Measurements from ENCODE around the gene TAB2. TPM values are rescaled to one million over a fixed set of nuclear protein-coding genes. Genes with fewer than 3 reads are reported as not detected.

The TAB2 gene
- total RNA-seq, 1 donor from 2014 or later: 25.1 TPM

GRCh38 chr6:149305372-149305771 lies 12.1 kb upstream of the TAB2 start:
- no peaks in the 10 kb centered on the region for H3K9me3 ChIP-seq (ENCODE audit: control insufficient read depth in 3 of 3, low read length in 3 of 3)
- H3K4me1 ChIP-seq (ENCODE audit: control insufficient read depth in 3 of 3, insufficient read depth in 3 of 3, low read length in 3 of 3): no peaks in the 10 kb centered on the region
- no peaks in the 10 kb centered on the region for H3K36me3 ChIP-seq (ENCODE audit: control insufficient read depth in 3 of 3, insufficient read depth in 3 of 3, low read length in 3 of 3)
- H3K4me3 ChIP-seq (ENCODE audit: low read length in 3 of 3): no peak overlapping the region
- no peaks in the 10 kb centered on the region for H3K27me3 ChIP-seq (ENCODE audit: control insufficient read depth in 3 of 3, insufficient read depth in 3 of 3, low read length in 3 of 3)
- no peak overlapping the region for H3K9ac ChIP-seq (ENCODE audit: low read depth in 1 of 3, low read length in 3 of 3)
- H3K27ac ChIP-seq (ENCODE audit: low read depth, low read length): no peak overlapping the region

GRCh38 chr6:149306967-149307366 lies 10.5 kb upstream of the TAB2 start:
- Histone ChIP-seq H3K9ac (ENCODE audit: low read depth in 1 of 3, low read length in 3 of 3) (no peak overlapping the region), H3K27ac (ENCODE audit: low read depth, low read length) (no peak overlapping the region), H3K9me3 (ENCODE audit: control insufficient read depth in 3 of 3, low read length in 3 of 3) (no peaks in the 10 kb centered on the region), H3K4me1 (ENCODE audit: control insufficient read depth in 3 of 3, insufficient read depth in 3 of 3, low read length in 3 of 3) (no peaks in the 10 kb centered on the region), H3K36me3 (ENCODE audit: control insufficient read depth in 3 of 3, insufficient read depth in 3 of 3, low read length in 3 of 3) (no peaks in the 10 kb centered on the region), H3K4me3 (ENCODE audit: low read length in 3 of 3) (no peak overlapping the region), H3K27me3 (ENCODE audit: control insufficient read depth in 3 of 3, insufficient read depth in 3 of 3, low read length in 3 of 3) (no peaks in the 10 kb centered on the region)

- peaks cover 0 to 3% (median 2%) of the 10 kb centered on the region in 3 donors for H3K27me3 ChIP-seq (ENCODE audit: control insufficient read depth in 3 of 3, insufficient read depth in 3 of 3, low read length in 3 of 3)
- H3K4me3 ChIP-seq (ENCODE audit: low read length in 3 of 3): no peak overlapping the region
- no peak overlapping the region for H3K27ac ChIP-seq (ENCODE audit: low read depth, low read length)
- no peaks in the 10 kb centered on the region for H3K36me3 ChIP-seq (ENCODE audit: control insufficient read depth in 3 of 3, insufficient read depth in 3 of 3, low read length in 3 of 3)
- no peaks in the 10 kb centered on the region for H3K4me1 ChIP-seq (ENCODE audit: control insufficient read depth in 3 of 3, insufficient read depth in 3 of 3, low read length in 3 of 3)
- no peaks in the 10 kb centered on the region for H3K9me3 ChIP-seq (ENCODE audit: control insufficient read depth in 3 of 3, low read length in 3 of 3)
- H3K9ac ChIP-seq (ENCODE audit: low read depth in 1 of 3, low read length in 3 of 3): no peak overlapping the region
Observed at GRCh38 chr6:149311293-149311692, 6.2 kb upstream of the TAB2 start.

- Histone ChIP-seq H3K4me1 (ENCODE audit: control insufficient read depth in 3 of 3, insufficient read depth in 3 of 3, low read length in 3 of 3) (no peaks in the 10 kb centered on the region), H3K9ac (ENCODE audit: low read depth in 1 of 3, low read length in 3 of 3) (no peak overlapping the region), H3K4me3 (ENCODE audit: low read length in 3 of 3) (no peak overlapping the region), H3K27ac (ENCODE audit: low read depth, low read length) (no peak overlapping the region), H3K27me3 (ENCODE audit: control insufficient read depth in 3 of 3, insufficient read depth in 3 of 3, low read length in 3 of 3) (peaks cover 0 to 3% (median 2%) of the 10 kb centered on the region in 3 donors), H3K36me3 (ENCODE audit: control insufficient read depth in 3 of 3, insufficient read depth in 3 of 3, low read length in 3 of 3) (no peaks in the 10 kb centered on the region), H3K9me3 (ENCODE audit: control insufficient read depth in 3 of 3, low read length in 3 of 3) (no peaks in the 10 kb centered on the region)
Observed at GRCh38 chr6:149311766-149312165, 5.7 kb upstream of the TAB2 start.

GRCh38 chr6:149313070-149313469 lies 4.4 kb upstream of the TAB2 start:
- no peak overlapping the region for H3K4me3 ChIP-seq (ENCODE audit: low read length in 3 of 3)
- no peak overlapping the region for H3K27ac ChIP-seq (ENCODE audit: low read depth, low read length)
- no peak overlapping the region for H3K9ac ChIP-seq (ENCODE audit: low read depth in 1 of 3, low read length in 3 of 3)
- no peaks in the 10 kb centered on the region for H3K36me3 ChIP-seq (ENCODE audit: control insufficient read depth in 3 of 3, insufficient read depth in 3 of 3, low read length in 3 of 3)
- no peaks in the 10 kb centered on the region for H3K9me3 ChIP-seq (ENCODE audit: control insufficient read depth in 3 of 3, low read length in 3 of 3)
- no peaks in the 10 kb centered on the region for H3K4me1 ChIP-seq (ENCODE audit: control insufficient read depth in 3 of 3, insufficient read depth in 3 of 3, low read length in 3 of 3)
- H3K27me3 ChIP-seq (ENCODE audit: control insufficient read depth in 3 of 3, insufficient read depth in 3 of 3, low read length in 3 of 3): peaks cover 0 to 3% (median 2%) of the 10 kb centered on the region in 3 donors

- Histone ChIP-seq H3K36me3 (ENCODE audit: control insufficient read depth in 3 of 3, insufficient read depth in 3 of 3, low read length in 3 of 3) (no peaks in the 10 kb centered on the region), H3K27me3 (ENCODE audit: control insufficient read depth in 3 of 3, insufficient read depth in 3 of 3, low read length in 3 of 3) (peaks cover 0 to 3% (median 2%) of the 10 kb centered on the region in 3 donors), H3K9ac (ENCODE audit: low read depth in 1 of 3, low read length in 3 of 3) (no peak overlapping the region), H3K9me3 (ENCODE audit: control insufficient read depth in 3 of 3, low read length in 3 of 3) (no peaks in the 10 kb centered on the region), H3K4me1 (ENCODE audit: control insufficient read depth in 3 of 3, insufficient read depth in 3 of 3, low read length in 3 of 3) (peaks cover 0 to 4% (median 0%) of the 10 kb centered on the region in 3 donors), H3K4me3 (ENCODE audit: low read length in 3 of 3) (no peak overlapping the region), H3K27ac (ENCODE audit: low read depth, low read length) (no peak overlapping the region)
Observed at GRCh38 chr6:149313861-149314260, 3.7 kb upstream of the TAB2 start.

GRCh38 chr6:149314325-149314905 lies 3.1 kb upstream of the TAB2 start:
- H3K27me3 ChIP-seq (ENCODE audit: control insufficient read depth in 3 of 3, insufficient read depth in 3 of 3, low read length in 3 of 3): peaks cover 0 to 3% (median 2%) of the 10 kb centered on the region in 3 donors
- H3K27ac ChIP-seq (ENCODE audit: low read depth, low read length): no peak overlapping the region
- H3K9ac ChIP-seq (ENCODE audit: low read depth in 1 of 3, low read length in 3 of 3): no peak overlapping the region
- no peak overlapping the region for H3K4me3 ChIP-seq (ENCODE audit: low read length in 3 of 3)
- H3K4me1 ChIP-seq (ENCODE audit: control insufficient read depth in 3 of 3, insufficient read depth in 3 of 3, low read length in 3 of 3): peaks cover 0 to 6% (median 0%) of the 10 kb centered on the region in 3 donors
- no peaks in the 10 kb centered on the region for H3K36me3 ChIP-seq (ENCODE audit: control insufficient read depth in 3 of 3, insufficient read depth in 3 of 3, low read length in 3 of 3)
- H3K9me3 ChIP-seq (ENCODE audit: control insufficient read depth in 3 of 3, low read length in 3 of 3): no peaks in the 10 kb centered on the region

GRCh38 chr6:149316108-149316727 lies 1.3 kb upstream of the TAB2 start:
- Histone ChIP-seq H3K4me1 (ENCODE audit: control insufficient read depth in 3 of 3, insufficient read depth in 3 of 3, low read length in 3 of 3) (peaks cover 0 to 12% (median 0%) of the 10 kb centered on the region in 3 donors), H3K27me3 (ENCODE audit: control insufficient read depth in 3 of 3, insufficient read depth in 3 of 3, low read length in 3 of 3) (peaks cover 0 to 3% (median 2%) of the 10 kb centered on the region in 3 donors), H3K9ac (ENCODE audit: low read depth in 1 of 3, low read length in 3 of 3) (peak overlapping the region; percentile 76 to 88 (median 86)), H3K9me3 (ENCODE audit: control insufficient read depth in 3 of 3, low read length in 3 of 3) (no peaks in the 10 kb centered on the region), H3K4me3 (ENCODE audit: low read length in 3 of 3) (peak overlapping the region; percentile 75 to 87 (median 81)), H3K27ac (ENCODE audit: low read depth, low read length) (peak overlapping the region; percentile 93), H3K36me3 (ENCODE audit: control insufficient read depth in 3 of 3, insufficient read depth in 3 of 3, low read length in 3 of 3) (no peaks in the 10 kb centered on the region)

- H3K27ac ChIP-seq (ENCODE audit: low read depth, low read length): peak overlapping the region; percentile 93
- H3K4me3 ChIP-seq (ENCODE audit: low read length in 3 of 3): peak overlapping the region; percentile 75 to 87 (median 81)
- H3K27me3 ChIP-seq (ENCODE audit: control insufficient read depth in 3 of 3, insufficient read depth in 3 of 3, low read length in 3 of 3): peaks cover 0 to 3% (median 2%) of the 10 kb centered on the region in 3 donors
- H3K9ac ChIP-seq (ENCODE audit: low read depth in 1 of 3, low read length in 3 of 3): peak overlapping the region; percentile 80 to 88 (median 86)
- peaks cover 0 to 12% (median 0%) of the 10 kb centered on the region in 3 donors for H3K4me1 ChIP-seq (ENCODE audit: control insufficient read depth in 3 of 3, insufficient read depth in 3 of 3, low read length in 3 of 3)
- H3K36me3 ChIP-seq (ENCODE audit: control insufficient read depth in 3 of 3, insufficient read depth in 3 of 3, low read length in 3 of 3): no peaks in the 10 kb centered on the region
- H3K9me3 ChIP-seq (ENCODE audit: control insufficient read depth in 3 of 3, low read length in 3 of 3): no peaks in the 10 kb centered on the region
Observed at GRCh38 chr6:149316740-149317643, 520 bp upstream of the TAB2 start.
